Mesendoderm (in vitro differentiated cells): Measurements from ENCODE around the gene DGKI.

ENCODE experiments used
- DNase-seq: peaks from one replicate; pipeline ENCODE4 v3.0.0; 2013
- H2AK5ac ChIP-seq: 2 replicates; pipeline ENCODE4 v1.6.1; 2013; ENCODE audit warnings: low read length, inconsistent platforms
- H2BK120ac ChIP-seq: 2 replicates; pipeline ENCODE4 v1.6.1; 2013; ENCODE audit warnings: low read depth, mild to moderate bottlenecking, low read length, moderate library complexity, mixed read lengths
- H2BK15ac ChIP-seq: replicated peaks from 2 replicates; pipeline ENCODE4 v1.6.1; 2013; ENCODE audit warnings: low read depth, mild to moderate bottlenecking, moderate library complexity
- H2BK5ac ChIP-seq: 2 replicates; pipeline ENCODE4 v1.6.1; 2013; ENCODE audit warnings: low read length, inconsistent platforms
- H3K18ac ChIP-seq: 2 replicates; pipeline ENCODE4 v1.6.1; 2013; ENCODE audit warnings: mild to moderate bottlenecking, low read length, mixed read lengths
- H3K23ac ChIP-seq: one replicate; pipeline ENCODE4 v1.6.1; 2013; ENCODE audit warnings: low read length
- H3K27ac ChIP-seq: 2 replicates; pipeline ENCODE4 v1.5.1; 2013; ENCODE audit warnings: low read depth, mild to moderate bottlenecking, inconsistent platforms, low read length, moderate library complexity
- H3K27me3 ChIP-seq: 2 replicates; pipeline ENCODE4 v1.6.1; 2013; ENCODE audit warnings: low read length, control low read depth, mild to moderate bottlenecking, inconsistent platforms; ENCODE audit not compliant: insufficient read depth, poor library complexity
- H3K36me3 ChIP-seq: 2 replicates; pipeline ENCODE4 v1.6.1; 2013; ENCODE audit warnings: low read length, inconsistent platforms; ENCODE audit not compliant: control insufficient read depth, insufficient read depth
- H3K4ac ChIP-seq: one replicate; pipeline ENCODE4 v1.6.1; 2013; ENCODE audit warnings: low read depth, mild to moderate bottlenecking, low read length, moderate library complexity
- H3K4me1 ChIP-seq: 2 replicates; pipeline ENCODE4 v1.6.1; 2013; ENCODE audit warnings: low read depth, low read length, inconsistent platforms; ENCODE audit not compliant: control insufficient read depth
- H3K4me2 ChIP-seq: 2 replicates; pipeline ENCODE4 v1.6.1; 2013; ENCODE audit warnings: low read length
- H3K4me3 ChIP-seq: 2 replicates; pipeline ENCODE4 v1.5.1; 2013; ENCODE audit warnings: mild to moderate bottlenecking, low read length
- H3K56ac ChIP-seq: one replicate; pipeline ENCODE4 v1.6.1; 2013; ENCODE audit warnings: low read length
- H3K79me1 ChIP-seq: 2 replicates; pipeline ENCODE4 v1.6.1; 2013; ENCODE audit warnings: low read length, inconsistent platforms
- H3K79me2 ChIP-seq: 2 replicates; pipeline ENCODE4 v1.6.1; 2013; ENCODE audit warnings: mild to moderate bottlenecking, low read length; ENCODE audit not compliant: control insufficient read depth, insufficient read depth
- H3K9ac ChIP-seq: 2 replicates; pipeline ENCODE4 v1.6.1; 2013; ENCODE audit warnings: low read length, inconsistent platforms
- H4K5ac ChIP-seq: one replicate; pipeline ENCODE4 v1.6.1; 2013; ENCODE audit warnings: low read length
- H4K8ac ChIP-seq: one replicate; pipeline ENCODE4 v1.6.1; 2013; ENCODE audit warnings: low read depth, mild to moderate bottlenecking, control low read depth, low read length, moderate library complexity
- WGBS: extraction: QIAGEN DNeasy Blood & Tissue Kit; methylation state at CpG from one replicate; pipeline ENCODE4 v1.1.7; 2013; ENCODE audit warnings: low lambda C conversion rate, missing lambda C conversion rate; ENCODE audit not compliant: insufficient coverage; ENCODE audit errors: extremely low coverage; 5-methylcytosine and 5-hydroxymethylcytosine counted together

The DGKI gene

GRCh38 chr7:137393570-137393969, 453.2 kb downstream of the DGKI start:
- no peak overlapping the region for H3K18ac ChIP-seq
- no peak for DNase-seq

GRCh38 chr7:137390076-137390475, 456.7 kb downstream of the DGKI start:
- no peak overlapping the region for H4K5ac ChIP-seq
- H4K8ac ChIP-seq: no peak overlapping the region
- no peaks in the 10 kb centered on the region for H3K79me2 ChIP-seq
- DNase-seq: no peak
- H3K27me3 ChIP-seq: no peaks in the 10 kb centered on the region
- no peak overlapping the region for H3K4me3 ChIP-seq
- no peak overlapping the region for H2BK120ac ChIP-seq
- no peak overlapping the region for H3K56ac ChIP-seq
- H3K79me1 ChIP-seq: no peaks in the 10 kb centered on the region
- H3K9ac ChIP-seq: no peak overlapping the region
- WGBS: no CpG with 5 or more reads among the region's 1 CpG
- H3K18ac ChIP-seq: no peak overlapping the region
- no peak overlapping the region for H3K27ac ChIP-seq
- no peak overlapping the region for H2BK15ac ChIP-seq
- no peak overlapping the region for H2BK5ac ChIP-seq
- no peak overlapping the region for H3K23ac ChIP-seq
- H3K4me1 ChIP-seq: no peaks in the 10 kb centered on the region
- no peak overlapping the region for H2AK5ac ChIP-seq
- H3K36me3 ChIP-seq: no peaks in the 10 kb centered on the region
- H3K4me2 ChIP-seq: no peak overlapping the region
- H3K4ac ChIP-seq: no peak overlapping the region

More at GRCh38 chr7:137393570-137393969, 453.2 kb downstream of the DGKI start:
- Histone ChIP-seq H4K8ac (no peak overlapping the region), H2BK15ac (no peak overlapping the region), H3K27me3 (no peaks in the 10 kb centered on the region), H3K4me1 (no peaks in the 10 kb centered on the region), H3K27ac (no peak overlapping the region), H3K4ac (no peak overlapping the region), H3K79me1 (no peaks in the 10 kb centered on the region), H2BK120ac (no peak overlapping the region), H3K36me3 (no peaks in the 10 kb centered on the region), H3K9ac (no peak overlapping the region), H3K4me3 (no peak overlapping the region), H4K5ac (no peak overlapping the region), H3K79me2 (no peaks in the 10 kb centered on the region), H3K4me2 (no peak overlapping the region), H3K56ac (no peak overlapping the region), H2AK5ac (no peak overlapping the region), H2BK5ac (no peak overlapping the region), H3K23ac (no peak overlapping the region)

DNA sequence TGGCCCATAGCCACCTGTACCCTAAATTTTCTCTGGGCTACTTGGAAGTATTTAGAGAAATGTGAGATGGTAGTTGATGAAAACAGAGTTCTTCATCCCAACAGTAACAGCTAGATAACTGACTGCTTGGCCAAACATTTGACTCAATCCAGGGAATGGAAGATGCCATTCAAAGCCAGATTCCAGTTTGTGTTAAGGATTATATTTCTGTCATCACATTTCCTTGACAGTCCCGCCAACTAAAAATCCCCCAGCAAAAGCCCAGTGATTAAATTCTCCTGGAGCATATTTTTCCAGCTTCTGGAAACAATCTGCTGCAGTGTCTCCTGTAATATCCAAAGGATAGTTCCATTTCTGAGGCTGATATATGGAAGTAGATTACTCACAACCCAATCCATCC, 457.9 kb downstream of the DGKI start:
- H3K27ac ChIP-seq: no peak overlapping the region
- H3K79me2 ChIP-seq: no peaks in the 10 kb centered on the region
- no peak for DNase-seq
- H3K4me2 ChIP-seq: no peak overlapping the region
- H3K18ac ChIP-seq: no peak overlapping the region
- H2BK5ac ChIP-seq: no peak overlapping the region
- no peak overlapping the region for H3K23ac ChIP-seq
- H3K56ac ChIP-seq: no peak overlapping the region
- H3K4ac ChIP-seq: no peak overlapping the region
- no peak overlapping the region for H3K9ac ChIP-seq
- H3K4me1 ChIP-seq: no peaks in the 10 kb centered on the region
- no peak overlapping the region for H4K8ac ChIP-seq
- no peaks in the 10 kb centered on the region for H3K36me3 ChIP-seq
- no peak overlapping the region for H2BK15ac ChIP-seq
- H3K4me3 ChIP-seq: no peak overlapping the region
- H3K79me1 ChIP-seq: no peaks in the 10 kb centered on the region
- H4K5ac ChIP-seq: no peak overlapping the region
- H3K27me3 ChIP-seq: no peaks in the 10 kb centered on the region
- H2AK5ac ChIP-seq: no peak overlapping the region
- WGBS: no CpG with 5 or more reads among the region's 1 CpG
- no peak overlapping the region for H2BK120ac ChIP-seq

GRCh38 chr7:137386966-137387365, 459.8 kb downstream of the DGKI start:
- no peaks in the 10 kb centered on the region for H3K79me1 ChIP-seq
- H3K79me2 ChIP-seq: no peaks in the 10 kb centered on the region
- no CpG with 5 or more reads among the region's 1 CpG for WGBS
- no peak overlapping the region for H4K8ac ChIP-seq
- H3K56ac ChIP-seq: no peak overlapping the region
- H2AK5ac ChIP-seq: no peak overlapping the region
- no peaks in the 10 kb centered on the region for H3K27me3 ChIP-seq
- H3K23ac ChIP-seq: no peak overlapping the region
- no peak overlapping the region for H3K27ac ChIP-seq
- H3K18ac ChIP-seq: no peak overlapping the region
- H3K4me2 ChIP-seq: no peak overlapping the region
- no peaks in the 10 kb centered on the region for H3K36me3 ChIP-seq
- no peak overlapping the region for H2BK5ac ChIP-seq
- no peak overlapping the region for H3K4me3 ChIP-seq
- H2BK15ac ChIP-seq: no peak overlapping the region
- peak; percentile 60 for DNase-seq
- no peak overlapping the region for H2BK120ac ChIP-seq
- H3K4me1 ChIP-seq: no peaks in the 10 kb centered on the region
- no peak overlapping the region for H3K4ac ChIP-seq
- H3K9ac ChIP-seq: no peak overlapping the region
- H4K5ac ChIP-seq: no peak overlapping the region

GRCh38 chr7:137381045-137381444, 465.7 kb downstream of the DGKI start:
- Histone ChIP-seq H3K27me3 (no peaks in the 10 kb centered on the region), H4K5ac (no peak overlapping the region), H2BK120ac (no peak overlapping the region), H2BK5ac (no peak overlapping the region), H3K9ac (no peak overlapping the region), H3K4ac (no peak overlapping the region), H2AK5ac (no peak overlapping the region), H3K79me1 (no peaks in the 10 kb centered on the region), H3K4me2 (no peak overlapping the region), H3K79me2 (no peaks in the 10 kb centered on the region), H3K18ac (no peak overlapping the region), H2BK15ac (no peak overlapping the region), H3K36me3 (no peaks in the 10 kb centered on the region), H3K4me3 (no peak overlapping the region), H4K8ac (no peak overlapping the region), H3K56ac (no peak overlapping the region), H3K27ac (no peak overlapping the region), H3K4me1 (no peaks in the 10 kb centered on the region), H3K23ac (no peak overlapping the region)
- WGBS: no CpG with 5 or more reads among the region's 1 CpG
- DNase-seq: no peak

GRCh38 chr7:137373507-137373906, 473.3 kb downstream of the DGKI start:
- Histone ChIP-seq H3K56ac (no peak overlapping the region), H3K4ac (no peak overlapping the region), H3K36me3 (no peaks in the 10 kb centered on the region), H2BK120ac (no peak overlapping the region), H4K5ac (no peak overlapping the region), H3K18ac (no peak overlapping the region), H3K27me3 (no peaks in the 10 kb centered on the region), H4K8ac (no peak overlapping the region), H2BK15ac (no peak overlapping the region), H2BK5ac (no peak overlapping the region), H3K4me1 (no peaks in the 10 kb centered on the region), H2AK5ac (no peak overlapping the region), H3K79me2 (no peaks in the 10 kb centered on the region), H3K79me1 (no peaks in the 10 kb centered on the region), H3K4me2 (no peak overlapping the region), H3K9ac (no peak overlapping the region), H3K27ac (no peak overlapping the region), H3K4me3 (no peak overlapping the region), H3K23ac (no peak overlapping the region)
- no peak for DNase-seq
- no CpG with 5 or more reads among the region's 2 CpGs for WGBS
